K562 (cell line): Measurements from ENCODE around the gene MTO1. TPM values are rescaled to one million over a fixed set of nuclear protein-coding genes. Genes with fewer than 3 reads are reported as not detected.

Experiments used
- ARID1B ChIP-seq: fragments of 450-650 bp; IDR thresholded peaks from 2 replicates; pipeline ENCODE4 v1.6.1; 2016; ENCODE audit warnings: antibody characterized with exemption, mild to moderate bottlenecking, inconsistent platforms
- ARID3A ChIP-seq: IDR thresholded peaks from 2 replicates; pipeline ENCODE4 v1.6.1; 2012; ENCODE audit warnings: low read depth, low read length, improper control_type of control experiment, borderline replicate concordance
- E2F4 ChIP-seq: sonication (generic); formaldehyde crosslinking; IDR thresholded peaks from 2 replicates; pipeline ENCODE4 v1.8.0; 2022; ENCODE audit warnings: mild to moderate bottlenecking, low read depth, missing genetic modification reagents
- ELK3 ChIP-seq: fragments of 450-650 bp; formaldehyde crosslinking; IDR thresholded peaks from 2 replicates; pipeline ENCODE4 v1.4.0; 2020; ENCODE audit warnings: mild to moderate bottlenecking
- GABPB1 ChIP-seq: sonication (generic); formaldehyde crosslinking; IDR thresholded peaks from 2 replicates; pipeline ENCODE4 v1.8.0; 2022; ENCODE audit warnings: mild to moderate bottlenecking, missing genetic modification reagents
- HDAC1 ChIP-seq, 2 experiments: fragments of 450-650 bp; IDR thresholded peaks; 2 replicates each; pipeline ENCODE4 v1.6.1; 2016 to 2017; ENCODE audit warnings: inconsistent platforms in 1 of 2, mild to moderate bottlenecking in 1 of 2, moderate library complexity in 1 of 2
- HMG20B ChIP-seq: fragments of 250-450 bp; sonication (Bioruptor Pico); IDR thresholded peaks from 2 replicates; pipeline ENCODE4 v1.5.0; 2021; ENCODE audit warnings: mild to moderate bottlenecking
- IRF9 ChIP-seq: fragments of 450-650 bp; IDR thresholded peaks from 2 replicates; pipeline ENCODE4 v1.6.1; 2016; ENCODE audit warnings: missing biosample characterization, missing genetic modification characterization
- MAX ChIP-seq: sonication (generic); formaldehyde crosslinking; IDR thresholded peaks from 2 replicates; pipeline ENCODE4 v1.9.0; 2022; ENCODE audit warnings: mild to moderate bottlenecking, missing genetic modification reagents
- PHTF2 ChIP-seq: fragments of 250-450 bp; sonication (Bioruptor Pico); IDR thresholded peaks from 2 replicates; pipeline ENCODE4 v1.5.0; 2021; ENCODE audit warnings: mild to moderate bottlenecking
- POU5F1 ChIP-seq: fragments of 150-350 bp; IDR thresholded peaks from 2 replicates; pipeline ENCODE4 v1.6.1; 2014; ENCODE audit warnings: borderline replicate concordance, low read length, low read depth, mild to moderate bottlenecking; ENCODE audit not compliant: partially characterized antibody
- PURB ChIP-seq: sonication (generic); formaldehyde crosslinking; IDR thresholded peaks from 2 replicates; pipeline ENCODE4 v1.9.0; 2021; ENCODE audit warnings: low read depth, mild to moderate bottlenecking, missing genetic modification reagents
- RB1 ChIP-seq: fragments of 450-650 bp; IDR thresholded peaks from 2 replicates; pipeline ENCODE4 v1.6.1; 2017; ENCODE audit warnings: low read depth, mild to moderate bottlenecking
- RNF2 ChIP-seq: sonication (generic); IDR thresholded peaks from 2 replicates; pipeline ENCODE4 v1.6.1; 2016
- STAT6 ChIP-seq: sonication (generic); formaldehyde crosslinking; IDR thresholded peaks from 2 replicates; pipeline ENCODE4 v1.8.1; 2023; ENCODE audit warnings: mild to moderate bottlenecking, missing genetic modification reagents
- TEAD2 ChIP-seq: fragments of 450-650 bp; IDR thresholded peaks from 2 replicates; pipeline ENCODE4 v1.6.1; 2016; ENCODE audit warnings: missing genetic modification characterization, control low read depth, missing compliant biosample characterization
- USF1 ChIP-seq: sonication (generic); formaldehyde crosslinking; IDR thresholded peaks from 2 replicates; pipeline ENCODE4 v1.9.0; 2022; ENCODE audit warnings: mild to moderate bottlenecking, missing genetic modification reagents
- XRCC5 ChIP-seq: fragments of 200-400 bp; formaldehyde crosslinking; IDR thresholded peaks from 2 replicates; pipeline ENCODE4 v1.6.1; 2017; ENCODE audit warnings: low read depth, mild to moderate bottlenecking, low read length
- ZNF174 ChIP-seq: fragments of 250-450 bp; sonication (Bioruptor Pico); IDR thresholded peaks from 2 replicates; pipeline ENCODE4 v1.4.0; 2020; ENCODE audit warnings: mild to moderate bottlenecking
- polyA plus RNA-seq, 8 experiments: library from polyadenylated mRNA; depleted of rRNA in 4 of 8; stranded (reverse) in 5 of 8; unstranded in 3 of 8; fragments of >200 nt; fragmentation: Nextera tagmentation in 2 of 8; fragmentation: Illumina TruSeq in 1 of 8; extraction: Ambion mirVana in 2 of 8; extraction: Trizol in 1 of 8; gene quantifications; 2 replicates each; pipeline versions ENCODE4 v1.2.1 to v1.2.3, GENCODE V29; 2011 to 2014; ENCODE audit warnings: inconsistent platforms in 1 of 8, missing spikeins in 1 of 8
- total RNA-seq, 7 experiments: library from RNA; depleted of rRNA in 6 of 7; stranded (reverse); fragments of >200 nt in 6 of 7; fragmentation: Illumina TruSeq in 2 of 7; extraction: Trizol in 2 of 7; gene quantifications; 2 replicates each; pipeline versions ENCODE4 v1.2.1 to v1.2.3, GENCODE V29; 2011 to 2021; ENCODE audit warnings: low replicate concordance in 1 of 7

MTO1 gene
- total and polyA plus RNA-seq, 9 of the 15 experiments (the other 6 are each of a cell fraction or from before 2014, with no cell fraction given): 33.4 to 62.3 (median 50.6) TPM

GRCh38 chr6:73523434-73524123 lies 62.0 kb downstream of the MTO1 start (continued):
- TF ChIP-seq E2F4 (peak; percentile 41; the same call in 1 of the 2 replicates), POU5F1 (no peak), XRCC5 (0 out of 2 replicates have a peak, but pooled peaks have one; percentile 71), USF1 (peak; percentile 76), MAX (CRISPR knock-in tag) (peak; percentile 84), ELK3 (CRISPR knock-in tag) (no peak), RNF2 (0 out of 2 replicates have a peak, but pooled peaks have one; percentile 18), ARID3A (no peak), HMG20B (CRISPR knock-in tag) (no peak), PURB (no peak), HDAC1 (IDR thresholded peaks at IDR 0.05) (peak in 1 of 2 experiments; percentile 88; a peak in 2 of 4 replicates), RB1 (peak; percentile 88), TEAD2 (tag) (no peak), IRF9 (no peak), ZNF174 (CRISPR knock-in tag) (no peak), ARID1B (no peak; the same call in 1 of the 2 replicates), GABPB1 (CRISPR knock-in tag) (peak; percentile 67; the same call in 1 of the 2 replicates), PHTF2 (CRISPR knock-in tag) (no peak), STAT6 (CRISPR knock-in tag) (no peak)
